ENCODE data around the gene LRP1-AS.

The LRP1-AS gene

GRCh38 chr12:57165741-57166140 lies 18.3 kb upstream of the LRP1-AS start:
- no peak overlapping the region for H3K9ac ChIP-seq (ENCODE audit: low read depth, low read length)
- H3K36me3 ChIP-seq (ENCODE audit: insufficient read depth, low read length) = no peaks in the 10 kb centered on the region
- no peaks in the 10 kb centered on the region for H3K9me3 ChIP-seq (ENCODE audit: insufficient read depth, low read length, severe bottlenecking)
- TF ChIP-seq EZH2 (IDR thresholded peaks at IDR 0.05; ENCODE audit: borderline replicate concordance, low read depth, low read length, severe bottlenecking) = no peak
- TF ChIP-seq, protein P1, sequence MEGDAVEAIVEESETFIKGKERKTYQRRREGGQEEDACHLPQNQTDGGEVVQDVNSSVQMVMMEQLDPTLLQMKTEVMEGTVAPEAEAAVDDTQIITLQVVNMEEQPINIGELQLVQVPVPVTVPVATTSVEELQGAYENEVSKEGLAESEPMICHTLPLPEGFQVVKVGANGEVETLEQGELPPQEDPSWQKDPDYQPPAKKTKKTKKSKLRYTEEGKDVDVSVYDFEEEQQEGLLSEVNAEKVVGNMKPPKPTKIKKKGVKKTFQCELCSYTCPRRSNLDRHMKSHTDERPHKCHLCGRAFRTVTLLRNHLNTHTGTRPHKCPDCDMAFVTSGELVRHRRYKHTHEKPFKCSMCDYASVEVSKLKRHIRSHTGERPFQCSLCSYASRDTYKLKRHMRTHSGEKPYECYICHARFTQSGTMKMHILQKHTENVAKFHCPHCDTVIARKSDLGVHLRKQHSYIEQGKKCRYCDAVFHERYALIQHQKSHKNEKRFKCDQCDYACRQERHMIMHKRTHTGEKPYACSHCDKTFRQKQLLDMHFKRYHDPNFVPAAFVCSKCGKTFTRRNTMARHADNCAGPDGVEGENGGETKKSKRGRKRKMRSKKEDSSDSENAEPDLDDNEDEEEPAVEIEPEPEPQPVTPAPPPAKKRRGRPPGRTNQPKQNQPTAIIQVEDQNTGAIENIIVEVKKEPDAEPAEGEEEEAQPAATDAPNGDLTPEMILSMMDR (IDR thresholded peaks at IDR 0.05; ENCODE audit: borderline replicate concordance, extremely low read depth, low read length, poor library complexity, severe bottlenecking) = no peak
- ATAC-seq (ENCODE audit: insufficient read depth, low read depth) = no peak
- no peaks in the 10 kb centered on the region for H3K27me3 ChIP-seq (ENCODE audit: insufficient read depth, low read length, poor library complexity)
- H3K79me2 ChIP-seq (ENCODE audit: insufficient read depth, low read length) = no peaks in the 10 kb centered on the region
- H3K4me2 ChIP-seq (ENCODE audit: insufficient read depth, low read length) = no peak overlapping the region
- H2AFZ ChIP-seq (ENCODE audit: low read depth, low read length) = no peak overlapping the region
- peaks cover 2% of the 10 kb centered on the region; the same call in 1 of the 2 replicates for H4K20me1 ChIP-seq (ENCODE audit: insufficient read depth, low read length)
- H3K27ac ChIP-seq (ENCODE audit: low read length) = no peak overlapping the region
- no peak for DNase-seq
- no peak overlapping the region for H3K4me3 ChIP-seq (ENCODE audit: low read depth in 1 of 2, low read length in 2 of 2)
- H3K4me1 ChIP-seq (ENCODE audit: insufficient read depth, low read length) = no peaks in the 10 kb centered on the region

DNA sequence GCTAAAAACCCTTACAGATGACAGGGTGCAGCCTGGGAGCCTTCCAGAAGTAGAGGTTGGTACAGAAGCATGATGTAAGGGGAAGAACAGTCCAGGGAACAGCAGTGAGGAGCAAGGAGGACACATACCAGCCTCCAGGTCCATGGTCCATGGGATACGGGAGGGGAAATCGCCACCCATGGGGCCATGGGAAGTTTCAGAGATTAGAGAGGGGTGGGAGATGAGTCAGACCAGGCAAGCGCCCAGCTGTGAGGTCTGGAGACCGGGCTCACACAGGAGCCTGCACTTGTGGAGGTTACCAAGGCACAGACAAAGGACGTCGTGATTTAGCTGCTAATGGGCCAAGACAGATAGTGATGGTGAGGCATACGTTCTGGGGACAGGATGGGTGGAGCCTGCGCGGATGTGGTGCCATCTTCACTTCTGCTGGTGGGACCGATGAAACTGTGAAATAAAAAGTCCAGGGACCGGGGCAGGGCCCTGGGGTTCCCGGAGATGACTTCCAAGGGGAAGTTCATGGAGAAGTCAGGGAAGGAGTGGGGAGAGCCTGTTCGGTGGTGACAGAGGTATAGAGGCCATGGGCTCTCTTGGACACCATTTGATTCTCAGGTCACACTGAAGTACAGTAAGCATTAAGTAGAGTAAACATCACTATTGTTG lies 17.7 kb upstream of the LRP1-AS start:
- no peaks in the 10 kb centered on the region for H3K4me1 ChIP-seq (ENCODE audit: insufficient read depth, low read length)
- no peak overlapping the region for H3K9ac ChIP-seq (ENCODE audit: low read depth, low read length)
- no peaks in the 10 kb centered on the region for H3K79me2 ChIP-seq (ENCODE audit: insufficient read depth, low read length)
- H4K20me1 ChIP-seq (ENCODE audit: insufficient read depth, low read length) = peaks cover 2% of the 10 kb centered on the region; the same call in 1 of the 2 replicates
- no peaks in the 10 kb centered on the region for H3K36me3 ChIP-seq (ENCODE audit: insufficient read depth, low read length)
- H3K9me3 ChIP-seq (ENCODE audit: insufficient read depth, low read length, severe bottlenecking) = no peaks in the 10 kb centered on the region
- H2AFZ ChIP-seq (ENCODE audit: low read depth, low read length) = no peak overlapping the region
- H3K27me3 ChIP-seq (ENCODE audit: insufficient read depth, low read length, poor library complexity) = no peaks in the 10 kb centered on the region
- DNase-seq (no peak), ATAC-seq (ENCODE audit: insufficient read depth, low read depth) (no peak)
- H3K27ac ChIP-seq (ENCODE audit: low read length) = no peak overlapping the region
- no peak for TF ChIP-seq EZH2 (IDR thresholded peaks at IDR 0.05; ENCODE audit: borderline replicate concordance, low read depth, low read length, severe bottlenecking)
- TF ChIP-seq, protein P1 (IDR thresholded peaks at IDR 0.05; ENCODE audit: borderline replicate concordance, extremely low read depth, low read length, poor library complexity, severe bottlenecking) = no peak
- no peak overlapping the region for H3K4me2 ChIP-seq (ENCODE audit: insufficient read depth, low read length)
- H3K4me3 ChIP-seq (ENCODE audit: low read depth in 1 of 2, low read length in 2 of 2) = no peak overlapping the region

GRCh38 chr12:57164454-57164853 lies 17.0 kb upstream of the LRP1-AS start:
- Histone ChIP-seq H3K4me3 (ENCODE audit: low read depth in 1 of 2, low read length in 2 of 2) (no peak overlapping the region), H3K4me1 (ENCODE audit: insufficient read depth, low read length) (no peaks in the 10 kb centered on the region), H2AFZ (ENCODE audit: low read depth, low read length) (no peak overlapping the region), H3K4me2 (ENCODE audit: insufficient read depth, low read length) (no peak overlapping the region), H3K79me2 (ENCODE audit: insufficient read depth, low read length) (no peaks in the 10 kb centered on the region), H3K27ac (ENCODE audit: low read length) (no peak overlapping the region), H3K36me3 (ENCODE audit: insufficient read depth, low read length) (no peaks in the 10 kb centered on the region), H3K9me3 (ENCODE audit: insufficient read depth, low read length, severe bottlenecking) (no peaks in the 10 kb centered on the region), H3K9ac (ENCODE audit: low read depth, low read length) (no peak overlapping the region), H4K20me1 (ENCODE audit: insufficient read depth, low read length) (peaks cover 2% of the 10 kb centered on the region; the same call in 1 of the 2 replicates), H3K27me3 (ENCODE audit: insufficient read depth, low read length, poor library complexity) (no peaks in the 10 kb centered on the region)
- ATAC-seq (ENCODE audit: insufficient read depth, low read depth) = no peak
- TF ChIP-seq, protein P1 (IDR thresholded peaks at IDR 0.05; ENCODE audit: borderline replicate concordance, extremely low read depth, low read length, poor library complexity, severe bottlenecking) = no peak
- no peak for TF ChIP-seq EZH2 (IDR thresholded peaks at IDR 0.05; ENCODE audit: borderline replicate concordance, low read depth, low read length, severe bottlenecking)
- DNase-seq = no peak

All from DND-41 (cell line).